BE2C (cell line): ENCODE results near the gene IFIT3.

ENCODE experiments used
- DNase-seq: peaks from one replicate; pipeline ENCODE4 v3.0.0-alpha.2; 2020
- H3K27me3 ChIP-seq: fragments of 250-450 bp; sonication (Bioruptor Pico); 2 replicates; pipeline ENCODE4 v1.5.1; 2020; ENCODE audit warnings: mild to moderate bottlenecking
- H3K36me3 ChIP-seq: fragments of 250-450 bp; sonication (Bioruptor Pico); 2 replicates; pipeline ENCODE4 v1.5.1; 2020; ENCODE audit warnings: mild to moderate bottlenecking
- H3K4me1 ChIP-seq: fragments of 250-450 bp; sonication (Bioruptor Pico); 2 replicates; pipeline ENCODE4 v1.5.1; 2020
- H3K4me3 ChIP-seq: 2 replicates; pipeline ENCODE4 v1.5.1; 2011; ENCODE audit warnings: low read depth, low read length
- H3K9me3 ChIP-seq: fragments of 250-450 bp; sonication (Bioruptor Pico); 2 replicates; pipeline ENCODE4 v1.5.1; 2020
- TF ChIP-seq, protein P1 (sequence below): IDR thresholded peaks from 2 replicates; pipeline ENCODE4 v1.5.1; 2012; ENCODE audit warnings: mild to moderate bottlenecking, low read depth, low read length

The IFIT3 gene

DNA sequence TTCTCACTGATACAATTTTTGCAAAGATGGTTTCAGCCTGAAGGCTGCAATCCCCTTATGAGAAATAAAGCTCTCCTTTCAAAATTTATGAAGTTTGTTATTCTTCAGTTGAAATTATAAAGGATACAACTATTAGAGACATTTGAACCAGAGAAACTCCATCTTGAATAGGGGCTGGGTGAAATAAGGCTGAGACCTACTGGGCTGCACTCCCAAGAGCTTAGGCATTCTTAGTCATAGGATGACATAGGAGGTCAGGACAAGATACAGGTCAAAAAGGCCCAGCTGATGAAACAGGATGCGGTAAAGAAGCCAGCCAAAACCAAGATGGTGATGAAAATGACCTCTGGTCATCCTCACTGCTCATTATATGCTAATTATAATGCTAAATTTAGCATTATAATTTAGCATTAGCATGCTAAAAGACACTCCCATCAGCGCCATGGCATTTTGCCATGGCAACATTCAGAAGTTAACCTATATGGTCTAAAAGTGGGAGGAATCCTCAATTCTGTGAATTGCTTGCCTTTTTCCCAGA is 27.7 kb downstream of the IFIT3 start:
- Histone ChIP-seq H3K4me3 (no peak overlapping the region), H3K9me3 (no peaks in the 10 kb centered on the region), H3K36me3 (no peaks in the 10 kb centered on the region), H3K27me3 (no peaks in the 10 kb centered on the region), H3K4me1 (no peaks in the 10 kb centered on the region)
- TF ChIP-seq, protein P1, sequence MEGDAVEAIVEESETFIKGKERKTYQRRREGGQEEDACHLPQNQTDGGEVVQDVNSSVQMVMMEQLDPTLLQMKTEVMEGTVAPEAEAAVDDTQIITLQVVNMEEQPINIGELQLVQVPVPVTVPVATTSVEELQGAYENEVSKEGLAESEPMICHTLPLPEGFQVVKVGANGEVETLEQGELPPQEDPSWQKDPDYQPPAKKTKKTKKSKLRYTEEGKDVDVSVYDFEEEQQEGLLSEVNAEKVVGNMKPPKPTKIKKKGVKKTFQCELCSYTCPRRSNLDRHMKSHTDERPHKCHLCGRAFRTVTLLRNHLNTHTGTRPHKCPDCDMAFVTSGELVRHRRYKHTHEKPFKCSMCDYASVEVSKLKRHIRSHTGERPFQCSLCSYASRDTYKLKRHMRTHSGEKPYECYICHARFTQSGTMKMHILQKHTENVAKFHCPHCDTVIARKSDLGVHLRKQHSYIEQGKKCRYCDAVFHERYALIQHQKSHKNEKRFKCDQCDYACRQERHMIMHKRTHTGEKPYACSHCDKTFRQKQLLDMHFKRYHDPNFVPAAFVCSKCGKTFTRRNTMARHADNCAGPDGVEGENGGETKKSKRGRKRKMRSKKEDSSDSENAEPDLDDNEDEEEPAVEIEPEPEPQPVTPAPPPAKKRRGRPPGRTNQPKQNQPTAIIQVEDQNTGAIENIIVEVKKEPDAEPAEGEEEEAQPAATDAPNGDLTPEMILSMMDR, result no peak
- no peak for DNase-seq

DNA sequence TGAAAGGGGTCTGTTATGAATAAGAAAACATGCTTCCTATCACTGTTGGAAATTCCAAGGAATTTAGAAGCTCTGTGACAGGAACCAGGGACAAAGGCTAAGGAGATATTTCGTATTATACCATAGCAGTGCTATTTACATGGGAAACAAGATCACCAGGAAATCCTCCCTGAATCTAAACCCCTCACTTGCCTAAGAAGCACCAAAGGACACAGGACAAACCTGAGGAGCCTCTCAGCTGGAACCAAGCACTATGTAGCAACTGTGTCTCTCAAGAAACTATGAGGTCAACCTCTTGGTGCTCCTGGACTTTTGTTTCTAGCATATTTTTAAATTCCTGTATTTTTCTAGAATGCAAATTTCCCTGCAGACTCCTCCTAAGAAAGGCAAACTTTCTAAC is 29.3 kb downstream of the IFIT3 start:
- DNase-seq, result no peak
- Histone ChIP-seq H3K27me3 (no peaks in the 10 kb centered on the region), H3K4me3 (no peak overlapping the region), H3K9me3 (no peaks in the 10 kb centered on the region), H3K36me3 (no peaks in the 10 kb centered on the region), H3K4me1 (no peaks in the 10 kb centered on the region)
- TF ChIP-seq, protein P1, result no peak

GRCh38 chr10:89357975-89358374 is 30.2 kb downstream of the IFIT3 start:
- TF ChIP-seq, protein P1, result no peak
- H3K4me1 ChIP-seq, result no peaks in the 10 kb centered on the region

DNA sequence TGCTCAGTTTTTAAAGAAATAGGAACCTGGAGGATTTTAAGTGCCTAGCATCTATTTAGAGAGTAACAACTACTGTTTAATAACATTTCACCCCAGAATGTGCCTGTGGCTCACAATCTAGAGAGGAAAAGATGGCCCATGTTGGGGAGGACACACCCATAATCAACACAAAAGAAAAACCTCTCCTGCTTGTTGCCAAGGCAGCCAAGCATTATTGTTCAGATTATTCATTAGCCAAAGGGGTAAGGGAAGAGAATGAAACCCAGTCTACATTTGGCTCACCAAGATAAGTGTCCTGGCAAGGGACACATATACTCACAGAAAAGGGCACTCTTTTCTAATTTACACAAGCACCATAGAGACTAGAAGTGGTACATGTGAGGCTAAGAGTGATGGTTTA is 32.4 kb downstream of the IFIT3 start:
- Histone ChIP-seq H3K4me1 (no peaks in the 10 kb centered on the region), H3K36me3 (no peaks in the 10 kb centered on the region), H3K4me3 (no peak overlapping the region), H3K9me3 (no peaks in the 10 kb centered on the region), H3K27me3 (no peaks in the 10 kb centered on the region)
- TF ChIP-seq, protein P1, result no peak
- no peak for DNase-seq

More at GRCh38 chr10:89357975-89358374, 30.2 kb downstream of the IFIT3 start:
- DNase-seq, result no peak
- Histone ChIP-seq H3K4me3 (no peak overlapping the region), H3K36me3 (no peaks in the 10 kb centered on the region), H3K9me3 (no peaks in the 10 kb centered on the region), H3K27me3 (no peaks in the 10 kb centered on the region)

GRCh38 chr10:89362929-89363328 is 35.1 kb downstream of the IFIT3 start:
- no peak overlapping the region for H3K4me3 ChIP-seq
- TF ChIP-seq, protein P1, result no peak
- no peaks in the 10 kb centered on the region for H3K4me1 ChIP-seq
- no peaks in the 10 kb centered on the region for H3K36me3 ChIP-seq
- no peaks in the 10 kb centered on the region for H3K27me3 ChIP-seq
- no peaks in the 10 kb centered on the region for H3K9me3 ChIP-seq
- no peak for DNase-seq

- Histone ChIP-seq H3K4me1 (no peaks in the 10 kb centered on the region), H3K27me3 (no peaks in the 10 kb centered on the region), H3K36me3 (no peaks in the 10 kb centered on the region), H3K4me3 (no peak overlapping the region), H3K9me3 (no peaks in the 10 kb centered on the region)
- no peak for DNase-seq
- TF ChIP-seq, protein P1, result no peak
These were observed 36.1 kb downstream of the IFIT3 start for GRCh38 chr10:89363729-89364442.
